H1 (cell line): ENCODE measurements around the gene SLC13A1. TPM values are rescaled to one million over a fixed set of nuclear protein-coding genes. Genes with fewer than 3 reads are reported as not detected.

ENCODE experiments used
- CTCF ChIA-PET: fragments of 300-600 bp; sonication (Branson Sonifier 250); formaldehyde crosslinking; loops from one replicate; lab custom pipeline; 2021; ENCODE audit not compliant: partially characterized antibody; lab: Charles Lee
- POLR2A ChIA-PET: fragments of 300-600 bp; sonication (Branson Sonifier 250); formaldehyde crosslinking; loops from one replicate; lab custom pipeline; 2021; ENCODE audit warnings: inconsistent platforms; ENCODE audit not compliant: partially characterized antibody; lab: Charles Lee
- DNase-seq, 2 experiments: peaks; one replicate each; pipeline versions ENCODE4 v3.0.0 to v3.0.0-alpha.2; 2010 to 2022; ENCODE audit warnings: low spot score in 2 of 2, low read depth in 1 of 2, mixed read lengths in 1 of 2
- FAIRE-seq: peaks from 2 replicates; lab custom pipeline; 2011; peaks lifted over from hg19 to GRCh38; lab: Jason Lieb, UNC
- H2AFZ ChIP-seq: 2 replicates; pipeline ENCODE4 v1.8.1; 2012; ENCODE audit warnings: low read length, inconsistent platforms
- H2AK5ac ChIP-seq: 2 replicates; pipeline ENCODE4 v1.6.1; 2013; ENCODE audit warnings: low read depth, low read length
- H2BK120ac ChIP-seq: replicated peaks from 2 replicates; pipeline ENCODE3; 2013; ENCODE audit warnings: low read depth, low read length, inconsistent platforms
- H2BK12ac ChIP-seq: 2 replicates; pipeline ENCODE4 v1.6.1; 2013; ENCODE audit warnings: low read depth, low read length
- H2BK15ac ChIP-seq: 2 replicates; pipeline ENCODE4 v1.6.1; 2013; ENCODE audit warnings: low read length
- H2BK20ac ChIP-seq: 2 replicates; pipeline ENCODE4 v1.6.1; 2013; ENCODE audit warnings: low read length
- H2BK5ac ChIP-seq: 2 replicates; pipeline ENCODE4 v1.6.1; 2013; ENCODE audit warnings: low read depth, low read length
- H3K14ac ChIP-seq: 2 replicates; pipeline ENCODE4 v1.6.1; 2013; ENCODE audit warnings: inconsistent platforms; ENCODE audit not compliant: insufficient read length
- H3K18ac ChIP-seq: 2 replicates; pipeline ENCODE4 v1.6.1; 2013; ENCODE audit warnings: low read length; ENCODE audit errors: extremely low read depth
- H3K23ac ChIP-seq: 2 replicates; pipeline ENCODE4 v1.6.1; 2013; ENCODE audit warnings: inconsistent platforms; ENCODE audit not compliant: insufficient read length
- H3K23me2 ChIP-seq: 2 replicates; pipeline ENCODE4 v1.6.1; 2013; ENCODE audit warnings: low read depth, low read length
- H3K27ac ChIP-seq: 2 replicates; pipeline ENCODE4 v1.6.1; 2011; ENCODE audit warnings: low read depth, low read length, inconsistent platforms
- H3K27me3 ChIP-seq, 4 experiments: replicated peaks in 1 of 4; 1 replicate in 1 of 4; 2 replicates in 3 of 4; pipeline versions ENCODE4 v1.6.1 to v1.8.1; 2011 to 2013; ENCODE audit warnings: low read length in 3 of 4, mild to moderate bottlenecking in 3 of 4, inconsistent platforms in 2 of 4, mixed read lengths in 2 of 4, moderate library complexity in 1 of 4; ENCODE audit not compliant: control insufficient read depth in 3 of 4, insufficient read depth in 3 of 4; ENCODE audit errors: extremely low read depth in 1 of 4
- H3K36me3 ChIP-seq, 4 experiments: 2 replicates each; pipeline versions ENCODE4 v1.6.1 to v1.8.1; 2011 to 2013; ENCODE audit warnings: mild to moderate bottlenecking in 4 of 4, low read length in 3 of 4, moderate library complexity in 2 of 4, control low read depth in 1 of 4, inconsistent platforms in 1 of 4; ENCODE audit not compliant: insufficient read depth in 4 of 4, control insufficient read depth in 2 of 4
- H3K4ac ChIP-seq: replicated peaks from 2 replicates; pipeline ENCODE3; 2013; ENCODE audit warnings: low read length, low read depth, mixed read lengths, inconsistent platforms; ENCODE audit not compliant: insufficient read length
- H3K4me1 ChIP-seq, 4 experiments: replicated peaks in 1 of 4; 1 replicate in 1 of 4; 2 replicates in 3 of 4; pipeline versions ENCODE4 v1.6.1 to v1.8.1; 2011 to 2013; ENCODE audit warnings: low read length in 3 of 4, inconsistent platforms in 2 of 4, mixed read lengths in 1 of 4; ENCODE audit not compliant: insufficient read depth in 4 of 4, control insufficient read depth in 3 of 4
- H3K4me2 ChIP-seq, 2 experiments: 2 replicates each; pipeline versions ENCODE4 v1.6.1 to v1.8.1; 2011 to 2013; ENCODE audit warnings: low read depth in 2 of 2, low read length in 2 of 2, control low read depth in 1 of 2, inconsistent platforms in 1 of 2, mild to moderate bottlenecking in 1 of 2; ENCODE audit not compliant: insufficient read depth in 1 of 2
- H3K4me3 ChIP-seq, 4 experiments: fragments of 200-600, 300-600 bp in 1 of 4; sonication (generic), shearing (Covaris generic), sonication (Bioruptor Twin) in 1 of 4; 2 replicates each; pipeline versions ENCODE4 v1.5.1 to v1.8.1; 2011 to 2016; ENCODE audit warnings: low read length in 4 of 4, low read depth in 3 of 4, control low read depth in 2 of 4, inconsistent platforms in 2 of 4, mild to moderate bottlenecking in 2 of 4, mixed read lengths in 1 of 4, moderate library complexity in 1 of 4; ENCODE audit not compliant: insufficient read depth in 2 of 4; ENCODE audit errors: extremely low read depth in 1 of 4
- H3K56ac ChIP-seq: replicated peaks from 2 replicates; pipeline ENCODE3; 2013; ENCODE audit warnings: low read depth, mild to moderate bottlenecking, mixed read lengths, low read length, inconsistent platforms; ENCODE audit not compliant: insufficient read length
- H3K79me1 ChIP-seq: 2 replicates; pipeline ENCODE4 v1.6.1; 2013; ENCODE audit warnings: low read depth, low read length, control low read depth
- H3K79me2 ChIP-seq, 2 experiments: 2 replicates each; pipeline versions ENCODE4 v1.6.1 to v1.8.1; 2012 to 2013; ENCODE audit warnings: low read length in 2 of 2, mild to moderate bottlenecking in 2 of 2, inconsistent platforms in 1 of 2; ENCODE audit not compliant: insufficient read depth in 2 of 2, control insufficient read depth in 1 of 2
- H3K9ac ChIP-seq, 4 experiments: replicated peaks in 1 of 4; 1 replicate in 1 of 4; 2 replicates in 3 of 4; pipeline versions ENCODE4 v1.6.1 to v1.8.1; 2011 to 2013; ENCODE audit warnings: low read depth in 3 of 4, low read length in 3 of 4, control low read depth in 2 of 4, mild to moderate bottlenecking in 2 of 4, moderate library complexity in 2 of 4, inconsistent platforms in 1 of 4; ENCODE audit errors: extremely low read depth in 1 of 4
- H3K9me3 ChIP-seq, 2 experiments: 2 replicates each; pipeline versions ENCODE4 v1.6.1 to v1.8.1; 2012 to 2013; ENCODE audit warnings: mild to moderate bottlenecking in 2 of 2, moderate library complexity in 2 of 2, control low read depth in 1 of 2, inconsistent platforms in 1 of 2, low read depth in 1 of 2, low read length in 1 of 2, mixed read lengths in 1 of 2; ENCODE audit not compliant: insufficient read depth in 2 of 2
- H4K20me1 ChIP-seq, 2 experiments: replicated peaks in 1 of 2; 2 replicates each; pipeline versions ENCODE3 to v1.8.1; 2011 to 2013; ENCODE audit warnings: inconsistent platforms in 2 of 2, low read length in 2 of 2, mild to moderate bottlenecking in 1 of 2; ENCODE audit not compliant: insufficient read depth in 2 of 2, control insufficient read depth in 1 of 2
- H4K5ac ChIP-seq: 2 replicates; pipeline ENCODE4 v1.6.1; 2013; ENCODE audit warnings: low read length, low read depth, mixed read lengths, inconsistent platforms; ENCODE audit not compliant: insufficient read length
- H4K8ac ChIP-seq: 2 replicates; pipeline ENCODE4 v1.8.0; 2013; ENCODE audit warnings: mild to moderate bottlenecking, moderate library complexity, low read length, inconsistent platforms; ENCODE audit not compliant: insufficient read depth; ENCODE audit errors: extremely low read depth
- H4K91ac ChIP-seq: replicated peaks from 2 replicates; pipeline ENCODE3; 2013; ENCODE audit warnings: low read length, mixed read lengths, inconsistent platforms; ENCODE audit not compliant: insufficient read length
- ATF3 ChIP-seq: IDR thresholded peaks from 2 replicates; pipeline ENCODE4 v1.6.1; 2011; ENCODE audit warnings: low read depth, mild to moderate bottlenecking, low read length; ENCODE audit not compliant: insufficient read depth
- CBX8 ChIP-seq: fragments of 300-800, 300-1000 bp; sonication (generic); IDR thresholded peaks from 2 replicates; pipeline ENCODE4 v1.7.1; 2016; ENCODE audit warnings: low read depth, low read length, borderline replicate concordance
- JUN ChIP-seq: IDR thresholded peaks from 2 replicates; pipeline ENCODE4 v1.6.1; 2011; ENCODE audit warnings: low read depth, mild to moderate bottlenecking, improper control_type of control experiment, low read length
- MAFK ChIP-seq: IDR thresholded peaks from 2 replicates; pipeline ENCODE4 v1.6.1; 2012; ENCODE audit warnings: low read depth, mild to moderate bottlenecking, improper control_type of control experiment, low read length
- SIN3A ChIP-seq, 2 experiments: IDR thresholded peaks in 1 of 2; conservative IDR thresholded peaks in 1 of 2; 2 replicates each; pipeline ENCODE4 v1.6.1; 2011 to 2012; ENCODE audit warnings: low read length in 2 of 2, improper control_type of control experiment in 1 of 2, low read depth in 1 of 2, mild to moderate bottlenecking in 1 of 2
- SP2 ChIP-seq: IDR thresholded peaks from 2 replicates; pipeline ENCODE4 v1.6.1; 2012; ENCODE audit warnings: mild to moderate bottlenecking, low read length, inconsistent platforms
- SUZ12 ChIP-seq: fragments of 200-600 bp; sonication (generic); IDR thresholded peaks from 2 replicates; pipeline ENCODE4 v1.6.1; 2012; ENCODE audit warnings: mild to moderate bottlenecking, inconsistent platforms, low read length, moderate library complexity, mixed read lengths
- TAF1 ChIP-seq: IDR thresholded peaks from 2 replicates; pipeline ENCODE4 v1.6.1; 2011; ENCODE audit warnings: mild to moderate bottlenecking, low read depth, low read length
- TAF7 ChIP-seq: optimal IDR thresholded peaks from 2 replicates; pipeline ENCODE3; 2011; ENCODE audit warnings: low read depth, mild to moderate bottlenecking, inconsistent platforms, low read length, moderate library complexity, borderline replicate concordance
- TCF12 ChIP-seq: IDR thresholded peaks from 2 replicates; pipeline ENCODE4 v1.6.1; 2011; ENCODE audit warnings: low read depth, mild to moderate bottlenecking, low read length
- WGBS, 2 experiments: shearing (Covaris generic) in 1 of 2; methylation state at CpG; one replicate each; pipeline versions ENCODE4 v1.1.6 to v1.1.7; 2013 to 2015; ENCODE audit warnings: low lambda C conversion rate in 2 of 2, mixed read lengths in 2 of 2, inconsistent platforms in 1 of 2, low coverage in 1 of 2, missing lambda C conversion rate in 1 of 2; ENCODE audit not compliant: insufficient replicate concordance in 2 of 2, insufficient coverage in 1 of 2, insufficient read length in 1 of 2; ENCODE audit errors: extremely low coverage in 1 of 2, missing lambda C conversion rate in 1 of 2; 5-methylcytosine and 5-hydroxymethylcytosine counted together
- polyA plus RNA-seq, 7 experiments: library from polyadenylated mRNA; depleted of rRNA in 3 of 7; stranded (reverse) in 5 of 7; unstranded in 2 of 7; fragments of >200 nt in 5 of 7; fragments of 200-250 nt in 2 of 7; gene quantifications; 1 replicate in 5 of 7; 2 replicates in 1 of 7; 4 replicates in 1 of 7; pipeline versions ENCODE4 v1.2.1 to v1.2.3, GENCODE V29; 2011 to 2013; ENCODE audit warnings: missing spikeins in 2 of 7, mixed read lengths in 2 of 7
- total RNA-seq: library from RNA; stranded (reverse); fragmentation: NEBNext Ultra II Directional; extraction: Animal tissue kit (Norgen Biotek cat#: 25700); gene quantifications from 2 replicates; pipeline ENCODE4 v1.2.1, GENCODE V29; 2021

SLC13A1 gene
- total and polyA plus RNA-seq, 2 of the 8 experiments (the other 6 are each of a cell fraction or from before 2014, with no cell fraction given), result not detected

GRCh38 chr7:123169065-123169464, 30.7 kb downstream of the SLC13A1 start:
- Histone ChIP-seq H3K4me2 (no peak overlapping the region), H3K18ac (no peak overlapping the region), H4K20me1 (no peaks in the 10 kb centered on the region), H3K4me3 (no peak overlapping the region), H4K5ac (no peak overlapping the region), H3K23me2 (no peaks in the 10 kb centered on the region), H2BK5ac (no peak overlapping the region), H4K91ac (no peak overlapping the region), H3K56ac (no peak overlapping the region), H3K9ac (no peak overlapping the region), H3K79me2 (no peaks in the 10 kb centered on the region), H3K9me3 (no peaks in the 10 kb centered on the region), H3K27ac (no peak overlapping the region), H2AFZ (0 out of 2 replicates have a peak overlapping the region, but pooled peaks have one; percentile 26), H3K4ac (no peak overlapping the region), H4K8ac (no peak overlapping the region), H2BK15ac (no peak overlapping the region), H3K79me1 (no peaks in the 10 kb centered on the region), H2BK12ac (no peak overlapping the region), H2AK5ac (no peak overlapping the region), H3K36me3 (no peaks in the 10 kb centered on the region), H3K23ac (no peak overlapping the region), H3K4me1 (no peaks in the 10 kb centered on the region), H3K14ac (no peak overlapping the region), H2BK20ac (no peak overlapping the region), H2BK120ac (no peak overlapping the region), H3K27me3 (no peaks in the 10 kb centered on the region)
- TF ChIP-seq SIN3A (conservative IDR thresholded peaks at IDR 0.05 in 1 of 2, IDR thresholded peaks at IDR 0.05 in 1 of 2; ENCODE audit: low read depth in 1 of 2, low read length in 2 of 2), result no peak
- no peak for TF ChIP-seq CBX8
- no peak for TF ChIP-seq SUZ12
- no peak for TF ChIP-seq SP2
- no peak for TF ChIP-seq MAFK
- TF ChIP-seq TAF7, result no peak
- TF ChIP-seq TAF1, result no peak
- TF ChIP-seq TCF12, result no peak
- no peak for TF ChIP-seq JUN
- no peak for TF ChIP-seq ATF3
- WGBS, 2 experiments, result 92% methylated on average over 8 of the region's 8 CpGs; no CpG with 5 or more reads in 1 of the 2 experiments
- POLR2A ChIA-PET, result no interaction called here
- FAIRE-seq (no peak), DNase-seq (no peak)
- CTCF ChIA-PET, result no interaction called here
